ENCODE data around the gene NDST1.

DNA sequence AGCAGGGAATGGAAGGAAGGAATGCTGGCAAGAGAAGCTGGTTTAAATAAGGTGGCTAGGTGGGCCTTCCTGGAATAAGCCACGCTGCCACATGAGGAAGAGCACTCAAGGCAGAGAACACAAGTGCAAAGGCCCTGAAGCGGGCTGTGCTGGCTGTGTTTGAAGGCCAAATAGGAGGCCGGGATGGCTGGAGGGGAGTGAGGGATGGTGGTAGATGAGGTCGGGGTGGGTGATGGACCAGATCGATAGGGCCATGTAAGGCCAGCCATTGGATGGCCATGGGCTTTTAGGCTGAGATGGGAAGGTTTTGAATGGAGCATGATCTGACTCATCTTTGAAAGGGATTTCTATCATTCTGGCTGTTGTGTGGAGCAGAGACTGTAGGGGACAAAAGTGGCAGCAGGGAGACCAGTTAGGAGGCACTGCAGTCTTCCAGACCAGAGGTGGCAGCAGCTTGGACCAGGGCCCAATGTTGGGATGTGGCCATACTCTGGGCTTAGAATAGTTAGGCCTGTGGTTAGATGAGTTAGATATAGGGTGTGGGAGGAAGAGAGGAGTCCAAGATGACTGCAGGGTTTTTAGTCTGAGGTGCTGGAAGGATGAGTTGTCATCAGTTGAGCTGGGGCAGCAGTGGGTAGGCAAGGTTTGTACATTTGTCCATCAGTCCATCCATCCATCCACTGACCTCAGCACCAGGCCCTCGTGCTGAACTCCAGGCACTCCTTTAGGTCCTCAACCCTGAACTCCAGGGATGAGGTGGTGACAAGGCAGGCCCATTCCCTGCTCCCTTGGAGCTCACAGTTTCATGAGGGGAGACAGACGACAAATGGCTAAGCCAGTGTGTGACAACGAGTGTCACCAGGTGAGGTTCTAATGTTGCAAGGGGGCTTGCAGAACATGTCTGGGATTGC is 30.3 kb downstream of the NDST1 start:
- TF ChIP-seq, protein P1, sequence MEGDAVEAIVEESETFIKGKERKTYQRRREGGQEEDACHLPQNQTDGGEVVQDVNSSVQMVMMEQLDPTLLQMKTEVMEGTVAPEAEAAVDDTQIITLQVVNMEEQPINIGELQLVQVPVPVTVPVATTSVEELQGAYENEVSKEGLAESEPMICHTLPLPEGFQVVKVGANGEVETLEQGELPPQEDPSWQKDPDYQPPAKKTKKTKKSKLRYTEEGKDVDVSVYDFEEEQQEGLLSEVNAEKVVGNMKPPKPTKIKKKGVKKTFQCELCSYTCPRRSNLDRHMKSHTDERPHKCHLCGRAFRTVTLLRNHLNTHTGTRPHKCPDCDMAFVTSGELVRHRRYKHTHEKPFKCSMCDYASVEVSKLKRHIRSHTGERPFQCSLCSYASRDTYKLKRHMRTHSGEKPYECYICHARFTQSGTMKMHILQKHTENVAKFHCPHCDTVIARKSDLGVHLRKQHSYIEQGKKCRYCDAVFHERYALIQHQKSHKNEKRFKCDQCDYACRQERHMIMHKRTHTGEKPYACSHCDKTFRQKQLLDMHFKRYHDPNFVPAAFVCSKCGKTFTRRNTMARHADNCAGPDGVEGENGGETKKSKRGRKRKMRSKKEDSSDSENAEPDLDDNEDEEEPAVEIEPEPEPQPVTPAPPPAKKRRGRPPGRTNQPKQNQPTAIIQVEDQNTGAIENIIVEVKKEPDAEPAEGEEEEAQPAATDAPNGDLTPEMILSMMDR (optimal IDR thresholded peaks at IDR 0.05 in 1 of 3, IDR thresholded peaks at IDR 0.05 in 1 of 3, conservative IDR thresholded peaks at IDR 0.05 in 1 of 3; ENCODE audit: extremely low read depth in 1 of 3, insufficient read depth in 2 of 3, low read length in 3 of 3): peak in 2 of 3 experiments; percentile 10 to 41
- TF ChIP-seq EZH2 (IDR thresholded peaks at IDR 0.05; ENCODE audit: low read length): no peak
